K562 (cell line): ENCODE results near the gene AMOT. TPM values are rescaled to one million over a fixed set of nuclear protein-coding genes. Genes with fewer than 3 reads are reported as not detected.

ENCODE experiments used
- ADNP ChIP-seq: fragments of 200-800 bp; sonication (Bioruptor generic); IDR thresholded peaks from 2 replicates; pipeline ENCODE4 v1.6.1; 2016; ENCODE audit warnings: missing genetic modification characterization, missing compliant biosample characterization
- CHD7 ChIP-seq: fragments of 200-600 bp; sonication (generic); IDR thresholded peaks from one replicate; pipeline ENCODE4 v1.6.1; 2012; ENCODE audit warnings: mild to moderate bottlenecking, low read depth, low read length, inconsistent platforms
- ELF1 ChIP-seq: fragments of 200-800 bp; sonication (Bioruptor generic); IDR thresholded peaks from 2 replicates; pipeline ENCODE4 v1.6.1; 2016; ENCODE audit warnings: missing genetic modification characterization, missing compliant biosample characterization
- ETS1 ChIP-seq: conservative IDR thresholded peaks from 2 replicates; pipeline ENCODE4 v1.6.1; 2011; ENCODE audit warnings: low read depth, mild to moderate bottlenecking, low read length; ENCODE audit not compliant: control insufficient read depth
- HBP1 ChIP-seq: fragments of 450-650 bp; formaldehyde crosslinking; IDR thresholded peaks from 2 replicates; pipeline ENCODE4 v1.4.0; 2022; ENCODE audit warnings: missing genetic modification characterization
- HDGF ChIP-seq: fragments of 450-650 bp; IDR thresholded peaks from 2 replicates; pipeline ENCODE4 v1.6.1; 2016
- HMG20B ChIP-seq: fragments of 250-450 bp; sonication (Bioruptor Pico); IDR thresholded peaks from 2 replicates; pipeline ENCODE4 v1.5.0; 2021; ENCODE audit warnings: mild to moderate bottlenecking
- ZBED1 ChIP-seq: IDR thresholded peaks from 2 replicates; pipeline ENCODE4 v1.6.1; 2014
- ZBTB49 ChIP-seq: sonication (generic); formaldehyde crosslinking; IDR thresholded peaks from 2 replicates; pipeline ENCODE4 v1.8.0; 2022; ENCODE audit warnings: missing genetic modification reagents, mild to moderate bottlenecking, borderline replicate concordance
- ZNF830 ChIP-seq: fragments of 250-450 bp; sonication (Bioruptor Pico); IDR thresholded peaks from 2 replicates; pipeline ENCODE4 v1.5.0; 2021; ENCODE audit warnings: mild to moderate bottlenecking
- polyA plus RNA-seq, 8 experiments: library from polyadenylated mRNA; depleted of rRNA in 4 of 8; stranded (reverse) in 5 of 8; unstranded in 3 of 8; fragments of >200 nt; fragmentation: Nextera tagmentation in 2 of 8; fragmentation: Illumina TruSeq in 1 of 8; extraction: Ambion mirVana in 2 of 8; extraction: Trizol in 1 of 8; gene quantifications; 2 replicates each; pipeline versions ENCODE4 v1.2.1 to v1.2.3, GENCODE V29; 2011 to 2014; ENCODE audit warnings: inconsistent platforms in 1 of 8, missing spikeins in 1 of 8
- total RNA-seq, 7 experiments: library from RNA; depleted of rRNA in 6 of 7; stranded (reverse); fragments of >200 nt in 6 of 7; fragmentation: Illumina TruSeq in 2 of 7; extraction: Trizol in 2 of 7; gene quantifications; 2 replicates each; pipeline versions ENCODE4 v1.2.1 to v1.2.3, GENCODE V29; 2011 to 2021; ENCODE audit warnings: low replicate concordance in 1 of 7

The AMOT gene
- total and polyA plus RNA-seq, 9 of the 15 experiments (the other 6 are each of a cell fraction or from before 2014, with no cell fraction given) = 0.04 TPM; not detected in 8

DNA sequence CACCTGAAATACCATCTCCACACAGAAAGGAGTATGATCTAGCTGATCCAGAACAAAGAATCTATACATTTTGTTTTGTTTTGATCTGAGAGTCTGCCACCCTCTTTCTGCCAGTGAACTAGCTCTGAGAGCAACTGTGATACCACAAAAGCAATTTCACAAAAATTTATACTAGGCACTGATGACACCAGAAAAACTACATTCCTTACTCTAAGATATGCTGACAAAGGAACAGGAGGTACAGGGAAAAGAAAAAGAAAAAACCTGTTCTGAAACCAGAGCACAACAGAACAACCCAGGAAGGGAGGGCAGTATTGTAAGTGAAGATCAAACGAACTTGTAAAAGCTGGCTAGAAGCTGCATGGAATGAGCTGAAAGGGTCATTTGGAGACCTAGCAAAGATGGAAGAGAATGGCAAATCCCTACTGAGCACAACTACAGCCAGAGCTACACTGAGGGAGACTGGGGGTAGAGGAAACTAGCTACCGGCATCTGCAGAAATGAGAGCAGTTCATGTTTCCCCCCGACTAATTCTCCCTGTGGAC is 31.9 kb downstream of the AMOT start (continued):
- TF ChIP-seq CHD7 = no peak
- no peak for TF ChIP-seq HDGF
- no peak for TF ChIP-seq ELF1 (tag)
- TF ChIP-seq HMG20B (CRISPR knock-in tag) = no peak
- TF ChIP-seq ZNF830 (CRISPR knock-in tag) = no peak
- TF ChIP-seq ZBTB49 = no peak
- no peak for TF ChIP-seq ADNP
- no peak for TF ChIP-seq ETS1
- TF ChIP-seq HBP1 (CRISPR knock-in tag) = no peak
- no peak for TF ChIP-seq ZBED1
